HL-60 (cell line): ENCODE results near the gene TBC1D20.

Experiments
- DNase-seq, 2 experiments: peaks; one replicate each; pipeline ENCODE4 v3.0.0-alpha.2; 2010 to 2020; ENCODE audit warnings: low read depth in 1 of 2, low spot score in 1 of 2
- H3K27ac ChIP-seq: fragments of 250-450 bp; sonication (Bioruptor Pico); replicated peaks from 2 replicates; pipeline ENCODE4 v1.5.1; 2020; ENCODE audit warnings: mild to moderate bottlenecking, moderate library complexity
- H3K27me3 ChIP-seq: fragments of 250-450 bp; sonication (Bioruptor Pico); 2 replicates; pipeline ENCODE4 v1.5.1; 2021; ENCODE audit warnings: mild to moderate bottlenecking, moderate library complexity; ENCODE audit not compliant: insufficient read depth, poor library complexity, severe bottlenecking
- H3K4me3 ChIP-seq: replicated peaks from 2 replicates; pipeline ENCODE4 v1.5.1; 2011; ENCODE audit warnings: mild to moderate bottlenecking, control low read depth, low read length; ENCODE audit not compliant: insufficient read depth
- CTCF ChIP-seq: IDR thresholded peaks from one replicate; pipeline ENCODE4 v1.5.1; 2011; ENCODE audit warnings: low read length, control low read depth, inconsistent platforms; ENCODE audit not compliant: insufficient read depth
- GABPA ChIP-seq: IDR thresholded peaks from 2 replicates; pipeline ENCODE4 v1.6.1; 2012; ENCODE audit warnings: low read depth
- POLR2AphosphoS5 ChIP-seq: IDR thresholded peaks from 2 replicates; pipeline ENCODE4 v1.6.1; 2012; ENCODE audit warnings: low read depth
- REST ChIP-seq: IDR thresholded peaks from 2 replicates; pipeline ENCODE4 v1.6.1; 2012; ENCODE audit warnings: low read depth; ENCODE audit not compliant: insufficient replicate concordance
- SPI1 ChIP-seq: IDR thresholded peaks from 2 replicates; pipeline ENCODE4 v1.6.1; 2012; ENCODE audit warnings: low read depth, mild to moderate bottlenecking, borderline replicate concordance

Gene TBC1D20

GRCh38 chr20:437787-438486 lies 24.4 kb downstream of the TBC1D20 start:
- Histone ChIP-seq H3K4me3 (no peak overlapping the region), H3K27me3 (no peaks in the 10 kb centered on the region), H3K27ac (peak overlapping the region; percentile 52)
- TF ChIP-seq CTCF = no peak
- TF ChIP-seq REST = no peak
- TF ChIP-seq SPI1 = peak; percentile 42; the same call in 1 of the 2 replicates
- DNase-seq = peak in 1 of 2 experiments; percentile 63

- Histone ChIP-seq H3K4me3 (no peak overlapping the region), H3K27ac (no peak overlapping the region), H3K27me3 (no peaks in the 10 kb centered on the region)
- no peak for TF ChIP-seq CTCF
- TF ChIP-seq REST = no peak
- no peak for TF ChIP-seq GABPA
- no peak for TF ChIP-seq SPI1
- no peak for TF ChIP-seq POLR2AphosphoS5
- DNase-seq = no peak
These were observed 25.9 kb downstream of the TBC1D20 start for GRCh38 chr20:436476-436875.

GRCh38 chr20:435558-435957 lies 26.8 kb downstream of the TBC1D20 start:
- H3K27me3 ChIP-seq = no peaks in the 10 kb centered on the region
- no peak overlapping the region for H3K4me3 ChIP-seq
- no peak for DNase-seq
- no peak overlapping the region for H3K27ac ChIP-seq
- no peak for TF ChIP-seq CTCF
- no peak for TF ChIP-seq GABPA
- TF ChIP-seq POLR2AphosphoS5 = no peak
- no peak for TF ChIP-seq SPI1
- TF ChIP-seq REST = no peak
